PC-9 (cell line): ENCODE results near the gene SNX9.

ENCODE experiments used
- EZH2 ChIP-seq: fragments of 200-600 bp; sonication (generic); IDR thresholded peaks from 2 replicates; pipeline ENCODE4 v1.8.0; 2017; ENCODE audit warnings: antibody characterized with exemption, low read depth
- TF ChIP-seq, protein P1 (sequence below): fragments of 200-600 bp; sonication (generic); conservative IDR thresholded peaks from 2 replicates; pipeline ENCODE4 v1.6.1; 2017; ENCODE audit warnings: mixed run types, antibody characterized with exemption, mild to moderate bottlenecking, moderate library complexity

GRCh38 chr6:157848693-157849092 is 25.6 kb downstream of the SNX9 start:
- TF ChIP-seq, protein P1, sequence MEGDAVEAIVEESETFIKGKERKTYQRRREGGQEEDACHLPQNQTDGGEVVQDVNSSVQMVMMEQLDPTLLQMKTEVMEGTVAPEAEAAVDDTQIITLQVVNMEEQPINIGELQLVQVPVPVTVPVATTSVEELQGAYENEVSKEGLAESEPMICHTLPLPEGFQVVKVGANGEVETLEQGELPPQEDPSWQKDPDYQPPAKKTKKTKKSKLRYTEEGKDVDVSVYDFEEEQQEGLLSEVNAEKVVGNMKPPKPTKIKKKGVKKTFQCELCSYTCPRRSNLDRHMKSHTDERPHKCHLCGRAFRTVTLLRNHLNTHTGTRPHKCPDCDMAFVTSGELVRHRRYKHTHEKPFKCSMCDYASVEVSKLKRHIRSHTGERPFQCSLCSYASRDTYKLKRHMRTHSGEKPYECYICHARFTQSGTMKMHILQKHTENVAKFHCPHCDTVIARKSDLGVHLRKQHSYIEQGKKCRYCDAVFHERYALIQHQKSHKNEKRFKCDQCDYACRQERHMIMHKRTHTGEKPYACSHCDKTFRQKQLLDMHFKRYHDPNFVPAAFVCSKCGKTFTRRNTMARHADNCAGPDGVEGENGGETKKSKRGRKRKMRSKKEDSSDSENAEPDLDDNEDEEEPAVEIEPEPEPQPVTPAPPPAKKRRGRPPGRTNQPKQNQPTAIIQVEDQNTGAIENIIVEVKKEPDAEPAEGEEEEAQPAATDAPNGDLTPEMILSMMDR = no peak
- TF ChIP-seq EZH2 = no peak
